Measurements from ENCODE around the gene PDIK1L.

DNA sequence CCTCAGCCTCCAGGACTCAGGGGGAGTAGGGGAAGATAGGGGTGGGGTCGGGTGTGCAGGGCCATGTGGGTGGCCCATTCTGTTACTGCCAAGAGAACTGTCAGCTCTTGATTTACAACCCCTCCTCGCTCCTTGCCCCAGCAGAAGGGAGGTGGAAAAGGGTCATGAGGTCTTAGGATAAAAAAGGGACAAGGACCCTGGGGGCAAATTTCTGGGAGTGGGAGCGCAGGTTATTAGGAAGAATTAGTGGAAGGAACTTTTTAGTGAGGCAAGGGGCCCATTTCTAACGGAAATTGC is 48.1 kb downstream of the PDIK1L start:
- TF ChIP-seq POLR2A (IDR thresholded peaks at IDR 0.05) (no peak), POLR2AphosphoS5 (IDR thresholded peaks at IDR 0.05) (no peak)
- TF ChIP-seq, protein P1, sequence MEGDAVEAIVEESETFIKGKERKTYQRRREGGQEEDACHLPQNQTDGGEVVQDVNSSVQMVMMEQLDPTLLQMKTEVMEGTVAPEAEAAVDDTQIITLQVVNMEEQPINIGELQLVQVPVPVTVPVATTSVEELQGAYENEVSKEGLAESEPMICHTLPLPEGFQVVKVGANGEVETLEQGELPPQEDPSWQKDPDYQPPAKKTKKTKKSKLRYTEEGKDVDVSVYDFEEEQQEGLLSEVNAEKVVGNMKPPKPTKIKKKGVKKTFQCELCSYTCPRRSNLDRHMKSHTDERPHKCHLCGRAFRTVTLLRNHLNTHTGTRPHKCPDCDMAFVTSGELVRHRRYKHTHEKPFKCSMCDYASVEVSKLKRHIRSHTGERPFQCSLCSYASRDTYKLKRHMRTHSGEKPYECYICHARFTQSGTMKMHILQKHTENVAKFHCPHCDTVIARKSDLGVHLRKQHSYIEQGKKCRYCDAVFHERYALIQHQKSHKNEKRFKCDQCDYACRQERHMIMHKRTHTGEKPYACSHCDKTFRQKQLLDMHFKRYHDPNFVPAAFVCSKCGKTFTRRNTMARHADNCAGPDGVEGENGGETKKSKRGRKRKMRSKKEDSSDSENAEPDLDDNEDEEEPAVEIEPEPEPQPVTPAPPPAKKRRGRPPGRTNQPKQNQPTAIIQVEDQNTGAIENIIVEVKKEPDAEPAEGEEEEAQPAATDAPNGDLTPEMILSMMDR (IDR thresholded peaks at IDR 0.05): no peak
